ENCODE data around the gene FBN2.
A peak's percentile ranks its signal among the peaks of the same experiment; 100 is the strongest.

FBN2 gene

GRCh38 chr5:128551476-128551875, 13.4 kb upstream of the FBN2 start:
- Histone ChIP-seq H3K36me3 (ENCODE audit: insufficient read depth, low read length) (no peaks in the 10 kb centered on the region), H3K4me2 (ENCODE audit: low read length) (no peak overlapping the region), H3K9ac (ENCODE audit: low read depth, low read length) (no peak overlapping the region), H3K4me3 (ENCODE audit: low read length) (no peak overlapping the region), H3K9me3 (replicated peaks; ENCODE audit: low read length) (no peaks in the 10 kb centered on the region), H3K4me1 (ENCODE audit: control insufficient read depth, insufficient read depth, low read length) (peaks cover 5% of the 10 kb centered on the region), H3K27me3 (ENCODE audit: control insufficient read depth, insufficient read depth, low read length) (no peaks in the 10 kb centered on the region)

GRCh38 chr5:128549496-128549895, 11.5 kb upstream of the FBN2 start:
- no peaks in the 10 kb centered on the region for H3K27me3 ChIP-seq (ENCODE audit: control insufficient read depth, insufficient read depth, low read length)
- no peak overlapping the region for H3K4me3 ChIP-seq (ENCODE audit: low read length)
- no peak overlapping the region for H3K4me2 ChIP-seq (ENCODE audit: low read length)
- H3K9me3 ChIP-seq (replicated peaks; ENCODE audit: low read length) = no peaks in the 10 kb centered on the region
- H3K4me1 ChIP-seq (ENCODE audit: control insufficient read depth, insufficient read depth, low read length) = peaks cover 5% of the 10 kb centered on the region
- no peak overlapping the region for H3K9ac ChIP-seq (ENCODE audit: low read depth, low read length)
- H3K36me3 ChIP-seq (ENCODE audit: insufficient read depth, low read length) = no peaks in the 10 kb centered on the region

DNA sequence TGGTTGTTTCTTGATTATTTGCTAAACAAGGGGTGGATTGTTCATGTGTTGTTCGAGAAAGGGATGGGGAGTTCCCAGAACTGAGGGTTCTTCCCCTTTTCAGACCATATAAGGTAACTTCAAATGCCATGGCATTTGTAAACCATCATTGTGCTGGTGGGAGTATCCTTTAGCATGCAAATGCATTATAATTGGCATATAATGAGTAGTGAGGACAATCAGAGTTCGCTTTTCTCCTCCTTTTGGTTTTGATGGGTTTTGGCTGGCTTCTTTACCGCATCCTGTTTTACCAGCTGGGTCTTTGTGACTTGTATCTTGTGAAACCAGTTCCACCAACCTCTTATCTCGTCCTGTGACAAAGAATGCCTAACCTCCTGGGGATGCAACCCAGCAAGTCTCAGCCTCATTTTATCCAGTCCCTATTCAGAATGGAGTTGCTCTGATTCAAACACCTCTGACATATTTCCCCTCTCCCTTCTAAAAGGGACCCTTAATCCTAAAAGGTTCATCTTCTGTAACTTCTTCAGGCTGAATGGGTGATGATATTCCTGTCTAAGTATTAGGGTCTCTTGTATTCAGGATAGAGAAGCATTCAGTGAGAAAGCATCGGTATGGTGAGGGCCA, 8.7 kb upstream of the FBN2 start:
- Histone ChIP-seq H3K9me3 (replicated peaks; ENCODE audit: low read length) (no peaks in the 10 kb centered on the region), H3K27me3 (ENCODE audit: control insufficient read depth, insufficient read depth, low read length) (no peaks in the 10 kb centered on the region), H3K4me2 (ENCODE audit: low read length) (no peak overlapping the region), H3K9ac (ENCODE audit: low read depth, low read length) (no peak overlapping the region), H3K4me3 (ENCODE audit: low read length) (no peak overlapping the region), H3K4me1 (ENCODE audit: control insufficient read depth, insufficient read depth, low read length) (peaks cover 5% of the 10 kb centered on the region), H3K36me3 (ENCODE audit: insufficient read depth, low read length) (no peaks in the 10 kb centered on the region)

DNA sequence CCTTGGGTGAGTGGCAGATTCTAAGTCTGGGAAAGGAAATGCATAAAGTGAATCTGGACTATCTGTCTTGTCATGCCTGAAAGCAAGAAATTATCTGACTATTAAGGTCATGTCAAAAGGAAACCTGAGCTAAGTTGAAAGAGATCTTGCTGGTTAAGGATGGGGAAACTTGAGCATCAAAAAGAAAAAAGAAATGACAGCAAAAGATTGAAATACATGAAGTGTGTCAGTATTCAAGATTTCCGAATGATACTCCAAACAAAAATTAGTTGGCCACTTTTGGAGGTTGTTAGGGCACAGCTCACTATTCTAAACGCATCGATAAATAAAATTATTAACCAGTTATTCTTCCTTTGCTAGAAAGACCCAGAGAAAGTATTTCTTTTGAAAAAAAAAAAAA, 3.3 kb upstream of the FBN2 start:
- no peak overlapping the region for H3K4me3 ChIP-seq (ENCODE audit: low read length)
- H3K9ac ChIP-seq (ENCODE audit: low read depth, low read length) = no peak overlapping the region
- peaks cover under 1% of the 10 kb centered on the region for H3K4me1 ChIP-seq (ENCODE audit: control insufficient read depth, insufficient read depth, low read length)
- no peak overlapping the region for H3K4me2 ChIP-seq (ENCODE audit: low read length)
- no peaks in the 10 kb centered on the region for H3K9me3 ChIP-seq (replicated peaks; ENCODE audit: low read length)
- H3K36me3 ChIP-seq (ENCODE audit: insufficient read depth, low read length) = no peaks in the 10 kb centered on the region
- no peaks in the 10 kb centered on the region for H3K27me3 ChIP-seq (ENCODE audit: control insufficient read depth, insufficient read depth, low read length)

DNA sequence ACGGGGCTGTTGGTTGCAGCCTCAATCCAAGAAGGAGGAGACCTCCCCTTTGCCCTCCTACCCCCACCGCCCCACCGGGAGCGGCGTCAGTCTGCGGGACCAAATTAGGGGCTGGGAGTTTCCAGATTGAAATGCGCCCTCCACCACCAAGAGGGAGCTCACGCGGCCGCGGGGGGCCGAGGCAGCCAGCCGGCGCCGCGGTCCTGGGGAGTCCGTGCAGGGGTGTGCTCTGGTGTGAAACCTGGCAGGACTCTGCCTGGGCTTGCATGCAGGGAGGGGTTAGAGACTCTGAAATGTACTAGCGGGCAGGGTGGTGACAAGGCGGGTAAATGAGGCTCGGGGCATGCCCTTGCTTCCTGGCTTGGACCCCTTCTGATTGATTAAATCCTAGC, 989 bp upstream of the FBN2 start:
- Histone ChIP-seq H3K4me2 (ENCODE audit: low read length) (peak overlapping the region; percentile 86), H3K9ac (ENCODE audit: low read depth, low read length) (peak overlapping the region; percentile 84)

DNA sequence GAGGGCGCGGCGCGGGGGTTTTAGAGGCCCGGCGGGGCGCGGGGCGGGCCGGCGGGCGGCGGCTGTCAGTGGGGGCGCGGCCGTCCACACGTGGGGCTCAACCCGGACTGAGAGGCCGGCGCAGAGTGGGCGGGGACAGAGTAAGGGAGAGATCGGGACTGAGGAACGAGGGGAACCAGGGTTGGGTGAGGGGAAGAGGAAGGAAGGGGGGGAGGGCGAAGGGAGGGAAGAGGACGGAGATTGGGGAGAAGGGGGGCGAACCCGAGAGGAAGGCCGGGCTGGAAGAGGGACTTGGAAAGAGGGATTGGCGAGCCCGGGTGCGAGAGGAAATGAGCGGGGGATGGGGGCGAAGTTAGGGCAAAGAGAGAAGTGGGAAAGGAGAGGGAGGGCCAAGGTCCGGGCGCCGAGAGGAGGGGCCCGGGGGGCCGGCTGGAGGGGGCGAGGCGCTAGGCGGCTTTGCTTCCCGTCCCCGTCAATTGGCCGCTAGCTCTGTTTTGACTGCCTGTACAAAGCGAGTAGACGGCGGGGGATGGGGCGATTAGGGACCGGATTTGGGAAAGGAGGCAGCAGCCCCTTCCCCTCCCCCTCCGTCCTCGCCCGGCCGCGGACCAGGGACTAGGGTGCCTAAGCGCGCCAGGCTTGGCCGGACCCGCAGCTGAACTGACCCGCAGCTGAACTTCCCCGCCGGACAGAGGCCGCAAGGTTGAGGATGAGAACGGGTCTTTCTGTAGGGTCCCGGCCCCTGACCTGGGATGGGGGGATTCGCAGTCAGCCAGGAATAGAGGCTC, 399 bp upstream of the FBN2 start:
- H3K9ac ChIP-seq (ENCODE audit: low read depth, low read length) = peak overlapping the region; percentile 84
- no peaks in the 10 kb centered on the region for H3K27me3 ChIP-seq (ENCODE audit: control insufficient read depth, insufficient read depth, low read length)
- H3K36me3 ChIP-seq (ENCODE audit: insufficient read depth, low read length) = no peaks in the 10 kb centered on the region
- H3K4me3 ChIP-seq (ENCODE audit: low read length) = peak overlapping the region; percentile 85
- no peaks in the 10 kb centered on the region for H3K9me3 ChIP-seq (replicated peaks; ENCODE audit: low read length)
- peaks cover 13% of the 10 kb centered on the region for H3K4me1 ChIP-seq (ENCODE audit: control insufficient read depth, insufficient read depth, low read length)
- H3K4me2 ChIP-seq (ENCODE audit: low read length) = peak overlapping the region; percentile 86

More for the DNA sequence above, 989 bp upstream of the FBN2 start:
- no peaks in the 10 kb centered on the region for H3K36me3 ChIP-seq (ENCODE audit: insufficient read depth, low read length)
- peaks cover 12% of the 10 kb centered on the region for H3K4me1 ChIP-seq (ENCODE audit: control insufficient read depth, insufficient read depth, low read length)
- no peaks in the 10 kb centered on the region for H3K27me3 ChIP-seq (ENCODE audit: control insufficient read depth, insufficient read depth, low read length)
- no peaks in the 10 kb centered on the region for H3K9me3 ChIP-seq (replicated peaks; ENCODE audit: low read length)
- peak overlapping the region; percentile 85 for H3K4me3 ChIP-seq (ENCODE audit: low read length)

DNA sequence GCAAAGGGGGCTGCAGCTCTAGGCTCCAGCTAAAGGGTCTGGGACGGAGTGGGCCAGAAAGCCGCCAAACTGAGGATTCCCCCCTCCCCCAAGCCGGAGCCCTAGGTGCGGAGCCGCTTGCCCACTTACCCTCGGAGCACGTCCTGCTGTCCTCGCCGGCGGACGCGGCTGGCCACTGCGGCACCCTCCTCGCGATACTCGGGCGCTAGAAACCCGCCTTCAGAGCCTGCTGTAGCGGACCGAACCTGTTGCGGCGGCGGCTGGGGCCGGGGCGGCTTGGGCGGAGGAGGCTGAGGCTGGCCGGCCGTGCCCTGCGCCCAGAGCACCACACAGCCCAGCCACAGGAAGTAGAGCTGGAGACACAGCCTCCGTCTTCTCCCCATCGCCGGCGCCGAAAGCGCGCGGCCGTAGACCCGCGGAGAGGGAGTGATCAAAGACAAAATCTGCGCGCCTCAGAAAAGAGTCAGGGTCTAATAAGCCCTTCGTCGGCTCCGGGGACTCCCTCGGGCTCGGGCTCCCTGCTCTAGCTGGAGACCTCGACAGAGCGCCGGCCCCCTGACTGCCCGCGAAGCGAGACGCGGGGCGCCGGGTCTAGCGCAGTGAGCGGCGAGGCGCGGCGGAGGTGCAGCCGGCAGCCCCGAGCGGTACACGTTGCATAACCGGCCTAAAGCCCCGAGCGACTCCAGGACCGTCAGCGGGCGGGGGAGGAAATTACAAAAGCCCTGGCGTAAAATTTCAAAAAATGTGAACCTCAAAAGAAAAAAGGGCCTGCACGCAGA, 635 bp downstream of the FBN2 start:
- peak overlapping the region; percentile 84 for H3K9ac ChIP-seq (ENCODE audit: low read depth, low read length)
- H3K27me3 ChIP-seq (ENCODE audit: control insufficient read depth, insufficient read depth, low read length) = no peaks in the 10 kb centered on the region
- no peaks in the 10 kb centered on the region for H3K9me3 ChIP-seq (replicated peaks; ENCODE audit: low read length)
- H3K36me3 ChIP-seq (ENCODE audit: insufficient read depth, low read length) = peaks cover 8% of the 10 kb centered on the region
- H3K4me3 ChIP-seq (ENCODE audit: low read length) = peak overlapping the region; percentile 85
- peaks cover 22% of the 10 kb centered on the region for H3K4me1 ChIP-seq (ENCODE audit: control insufficient read depth, insufficient read depth, low read length)
- peak overlapping the region; percentile 86 for H3K4me2 ChIP-seq (ENCODE audit: low read length)

DNA sequence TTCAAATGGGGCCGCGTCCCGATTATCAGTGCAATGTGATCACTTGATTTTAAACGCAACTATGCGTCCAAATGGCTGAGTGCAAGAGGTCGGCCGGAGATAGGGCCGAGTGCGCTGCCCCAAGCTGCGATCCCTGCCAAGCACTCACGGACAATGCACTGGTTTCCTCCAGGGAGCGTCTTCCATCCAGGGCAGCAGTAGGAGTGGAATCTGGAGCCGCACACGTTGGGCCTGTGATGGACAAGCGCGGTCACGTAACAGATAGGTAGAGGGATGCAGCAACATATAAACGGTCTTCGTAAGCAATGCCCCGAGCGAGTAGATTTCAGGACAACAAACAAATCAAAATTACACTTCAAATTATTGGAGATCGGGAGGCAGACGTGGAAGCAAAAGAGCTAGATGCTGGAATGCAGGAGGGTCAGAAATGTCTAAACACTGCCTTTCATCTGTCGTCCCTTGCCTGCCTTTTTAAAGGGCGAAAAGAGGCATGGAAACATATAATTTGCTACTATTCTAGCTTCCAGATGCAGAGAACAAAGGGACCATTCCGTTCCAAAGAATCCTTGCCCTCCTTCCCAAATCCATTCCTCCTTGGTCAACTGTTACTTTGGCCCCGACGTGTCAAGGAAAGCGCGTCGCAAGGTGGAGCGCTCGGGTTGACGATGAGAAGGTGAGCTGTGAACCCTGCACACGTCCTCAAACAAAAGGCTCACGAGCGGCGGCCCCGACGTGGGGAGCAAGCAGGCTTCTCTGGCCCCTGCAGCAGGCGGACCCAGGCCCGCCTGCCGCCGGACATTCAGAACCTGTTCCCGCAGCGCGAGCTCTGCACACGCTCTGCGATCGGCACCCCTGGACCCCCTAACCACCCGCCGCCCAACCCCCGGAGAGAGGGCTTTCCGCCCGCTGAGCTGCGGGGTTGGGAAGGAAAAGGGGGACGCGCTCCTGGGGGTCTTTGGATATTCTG, 1.5 kb downstream of the FBN2 start:
- H3K4me2 ChIP-seq (ENCODE audit: low read length) = peak overlapping the region; percentile 86
- peak overlapping the region; percentile 84 for H3K9ac ChIP-seq (ENCODE audit: low read depth, low read length)
- H3K36me3 ChIP-seq (ENCODE audit: insufficient read depth, low read length) = peaks cover 9% of the 10 kb centered on the region
- H3K27me3 ChIP-seq (ENCODE audit: control insufficient read depth, insufficient read depth, low read length) = no peaks in the 10 kb centered on the region
- peak overlapping the region; percentile 85 for H3K4me3 ChIP-seq (ENCODE audit: low read length)
- no peaks in the 10 kb centered on the region for H3K9me3 ChIP-seq (replicated peaks; ENCODE audit: low read length)
- peaks cover 22% of the 10 kb centered on the region for H3K4me1 ChIP-seq (ENCODE audit: control insufficient read depth, insufficient read depth, low read length)

- H3K27me3 ChIP-seq (ENCODE audit: control insufficient read depth, insufficient read depth, low read length) = no peaks in the 10 kb centered on the region
- peak overlapping the region; percentile 86 for H3K4me2 ChIP-seq (ENCODE audit: low read length)
- no peak overlapping the region for H3K9ac ChIP-seq (ENCODE audit: low read depth, low read length)
- H3K36me3 ChIP-seq (ENCODE audit: insufficient read depth, low read length) = peaks cover 16% of the 10 kb centered on the region
- no peaks in the 10 kb centered on the region for H3K9me3 ChIP-seq (replicated peaks; ENCODE audit: low read length)
- peaks cover 22% of the 10 kb centered on the region for H3K4me1 ChIP-seq (ENCODE audit: control insufficient read depth, insufficient read depth, low read length)
- H3K4me3 ChIP-seq (ENCODE audit: low read length) = no peak overlapping the region
Measured at GRCh38 chr5:128535251-128535650, 2.8 kb downstream of the FBN2 start.

DNA sequence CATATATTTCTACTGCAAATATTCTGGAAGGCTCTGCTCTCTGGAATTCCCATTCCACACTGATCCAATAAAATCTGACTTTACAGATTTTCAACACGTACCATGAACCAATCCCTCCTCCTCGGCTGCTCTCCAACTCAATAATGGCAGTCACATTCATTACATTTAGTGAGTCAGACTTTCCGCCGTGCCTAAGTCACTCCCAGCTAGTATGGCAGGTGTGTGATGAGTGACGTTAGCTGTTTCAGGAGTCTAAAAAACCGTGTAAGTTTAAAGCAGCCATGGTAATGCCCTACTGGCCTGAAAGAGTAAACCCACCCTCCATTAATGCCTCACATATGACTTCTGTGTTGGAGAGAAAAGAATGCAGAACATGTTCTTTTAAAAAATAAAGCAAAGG, 3.3 kb downstream of the FBN2 start:
- H3K9me3 ChIP-seq (replicated peaks; ENCODE audit: low read length) = no peaks in the 10 kb centered on the region
- peaks cover 21% of the 10 kb centered on the region for H3K36me3 ChIP-seq (ENCODE audit: insufficient read depth, low read length)
- H3K4me1 ChIP-seq (ENCODE audit: control insufficient read depth, insufficient read depth, low read length) = peaks cover 22% of the 10 kb centered on the region
- no peak overlapping the region for H3K4me3 ChIP-seq (ENCODE audit: low read length)
- H3K4me2 ChIP-seq (ENCODE audit: low read length) = peak overlapping the region; percentile 86
- H3K9ac ChIP-seq (ENCODE audit: low read depth, low read length) = no peak overlapping the region
- no peaks in the 10 kb centered on the region for H3K27me3 ChIP-seq (ENCODE audit: control insufficient read depth, insufficient read depth, low read length)

DNA sequence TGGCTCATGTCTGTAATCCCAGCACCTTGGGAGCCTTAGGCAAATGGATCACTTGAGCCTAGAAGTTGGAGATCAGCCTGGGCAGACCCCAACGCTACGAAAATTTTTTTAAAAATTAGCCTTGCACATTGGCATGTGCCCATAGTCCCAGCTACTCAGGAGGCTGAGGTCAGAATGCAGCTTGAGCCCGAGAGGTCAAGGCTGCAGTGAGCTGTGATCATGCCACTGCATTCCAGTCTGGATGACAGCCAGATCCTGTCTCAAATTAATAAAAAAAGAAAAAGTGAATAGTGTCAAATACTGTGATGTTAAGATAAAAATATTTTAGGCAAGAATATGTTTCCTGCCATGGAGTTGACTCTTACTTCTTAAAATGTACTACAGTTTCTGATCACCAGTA, 5.3 kb downstream of the FBN2 start:
- peaks cover 38% of the 10 kb centered on the region for H3K36me3 ChIP-seq (ENCODE audit: insufficient read depth, low read length)
- peaks cover 22% of the 10 kb centered on the region for H3K4me1 ChIP-seq (ENCODE audit: control insufficient read depth, insufficient read depth, low read length)
- no peak overlapping the region for H3K9ac ChIP-seq (ENCODE audit: low read depth, low read length)
- H3K4me2 ChIP-seq (ENCODE audit: low read length) = no peak overlapping the region
- no peak overlapping the region for H3K4me3 ChIP-seq (ENCODE audit: low read length)
- no peaks in the 10 kb centered on the region for H3K9me3 ChIP-seq (replicated peaks; ENCODE audit: low read length)
- H3K27me3 ChIP-seq (ENCODE audit: control insufficient read depth, insufficient read depth, low read length) = no peaks in the 10 kb centered on the region

Data from skeletal muscle satellite cell (primary cell).